T-helper 2 cell (primary cell): ENCODE data around the gene AGMO.
"Not testable (repeated sequence)": the region's sequence is repeated elsewhere in the genome, so short reads cannot be mapped to it uniquely, and the experiment has no call there.

Source experiments
- DNase-seq, 5 experiments: peaks; one replicate each; pipeline versions ENCODE4 v3.0.0 to v3.0.0-alpha.2; 2012 to 2022

The AGMO gene

DNA sequence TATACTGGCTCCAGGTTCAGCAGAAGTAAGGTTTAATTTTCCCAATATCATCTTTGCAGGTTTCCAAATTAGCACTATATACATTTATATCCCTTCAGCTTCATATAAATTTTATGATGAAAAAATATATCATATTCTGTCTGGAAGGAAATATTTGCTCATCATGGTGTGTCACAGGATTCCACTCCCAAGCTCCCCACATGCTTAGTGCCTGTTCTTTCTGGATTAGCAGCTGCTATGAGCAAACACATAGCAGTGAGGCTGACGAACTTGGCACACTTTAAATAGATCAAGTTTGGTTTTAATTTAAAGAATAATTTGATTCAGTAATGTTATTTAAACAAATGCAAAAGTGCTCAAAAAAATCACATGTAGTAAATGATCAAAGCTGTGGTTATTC, 251.9 kb downstream of the AGMO start:
- DNase-seq: no peak

DNA sequence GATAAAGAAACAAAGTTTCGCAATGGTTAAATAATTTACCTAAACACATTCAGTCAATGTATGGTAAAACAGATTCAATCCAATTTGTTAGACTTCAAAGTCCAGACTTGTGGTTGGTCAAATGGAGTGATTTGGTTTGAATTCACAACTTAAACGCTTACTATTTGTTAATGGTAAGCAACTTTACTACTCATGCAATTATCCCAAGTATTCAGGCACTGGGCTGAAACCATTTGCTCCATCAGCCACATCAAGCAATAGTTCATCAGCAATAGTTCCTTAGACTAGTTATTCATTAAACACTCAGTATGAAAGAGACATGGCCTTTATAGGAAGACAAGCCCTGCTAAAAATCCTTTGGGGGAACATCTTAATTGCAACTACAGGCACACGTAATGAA, 253.0 kb downstream of the AGMO start:
- no peak for DNase-seq

DNA sequence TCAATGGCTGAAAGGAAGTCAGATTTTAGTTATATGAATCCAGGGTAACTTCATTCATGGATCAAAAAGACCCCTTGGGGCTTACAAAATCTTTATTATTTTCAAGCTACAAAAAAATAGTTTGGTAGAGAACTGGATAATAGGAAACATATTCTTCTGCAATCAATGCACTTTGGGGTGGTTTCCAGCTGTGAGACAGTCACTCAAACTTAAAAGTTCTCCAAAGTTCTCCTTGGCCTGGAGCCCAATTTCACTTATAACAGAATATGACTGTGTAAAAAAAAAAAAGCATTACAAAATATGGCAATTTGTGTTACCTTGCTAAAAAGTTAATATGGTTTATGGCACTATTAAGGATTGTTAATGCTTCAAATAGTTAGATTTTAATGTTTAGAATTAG, 255.5 kb downstream of the AGMO start:
- no peak for DNase-seq

DNA sequence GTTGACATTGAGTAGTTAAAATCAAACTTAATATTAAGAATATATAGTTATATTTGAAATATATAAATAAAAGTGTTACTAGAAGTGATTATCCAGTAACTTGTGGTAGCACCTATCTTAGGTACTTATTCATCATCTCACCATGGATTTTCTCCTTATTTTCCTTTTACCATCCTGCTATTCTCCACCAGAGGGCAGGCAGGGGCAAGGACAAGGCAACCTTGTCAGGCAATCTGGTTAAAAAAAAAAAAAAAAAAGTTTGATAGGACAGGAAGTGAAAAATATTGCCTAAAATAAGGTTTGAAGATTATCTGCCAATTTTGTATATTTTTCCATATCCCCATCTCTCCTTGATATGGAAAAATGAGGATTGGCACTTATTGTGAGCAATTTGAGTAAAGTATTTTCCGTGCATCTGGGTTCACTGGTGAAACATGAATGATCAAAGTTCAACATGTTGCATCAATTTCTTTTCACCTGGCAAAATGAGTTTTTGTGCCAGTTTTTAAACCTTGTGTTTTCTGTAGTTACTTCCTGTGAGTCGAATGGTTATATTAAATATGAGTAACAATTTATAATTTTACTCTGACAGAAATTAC, 256.7 kb downstream of the AGMO start:
- peak in 1 of 5 experiments; percentile 18 for DNase-seq

DNA sequence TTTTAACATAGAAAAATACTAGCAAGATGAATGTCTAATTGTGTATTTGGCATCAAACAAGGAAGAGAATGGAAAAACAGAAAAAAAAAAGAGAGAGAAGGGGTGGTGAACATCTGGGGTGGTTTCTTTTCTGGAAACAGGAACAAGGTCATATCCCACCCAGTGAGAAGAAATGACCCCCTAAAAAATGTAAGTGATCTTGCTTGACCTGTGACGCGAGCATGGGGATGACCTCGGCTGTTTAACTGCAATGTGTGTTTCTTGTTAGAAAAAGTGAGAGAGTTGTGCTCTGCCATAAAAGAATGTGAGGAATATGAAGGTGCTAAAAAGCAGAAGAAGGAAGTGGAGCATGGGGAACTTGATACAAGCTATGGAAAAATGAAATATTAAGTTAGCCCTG, 258.5 kb downstream of the AGMO start:
- no peak for DNase-seq

DNA sequence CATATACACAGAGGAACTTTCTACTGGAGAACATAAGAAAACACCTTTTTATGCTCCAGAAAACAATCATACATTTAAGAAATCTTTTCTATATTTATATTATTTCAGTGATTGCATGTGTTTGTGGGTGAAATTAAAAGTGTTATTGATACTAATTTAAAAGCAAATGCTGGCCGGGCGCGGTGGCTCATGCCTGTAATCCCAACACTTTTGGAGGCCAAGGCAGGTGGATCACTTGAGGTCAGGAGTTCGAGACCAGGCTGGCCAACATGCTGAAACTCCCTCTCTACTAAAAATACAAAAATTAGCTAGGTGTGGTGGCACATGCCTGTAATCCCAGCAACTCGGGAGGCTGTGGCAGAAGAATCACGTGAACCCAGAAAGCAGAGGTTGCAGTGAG, 260.8 kb downstream of the AGMO start:
- not testable (repeated sequence) for DNase-seq

DNA sequence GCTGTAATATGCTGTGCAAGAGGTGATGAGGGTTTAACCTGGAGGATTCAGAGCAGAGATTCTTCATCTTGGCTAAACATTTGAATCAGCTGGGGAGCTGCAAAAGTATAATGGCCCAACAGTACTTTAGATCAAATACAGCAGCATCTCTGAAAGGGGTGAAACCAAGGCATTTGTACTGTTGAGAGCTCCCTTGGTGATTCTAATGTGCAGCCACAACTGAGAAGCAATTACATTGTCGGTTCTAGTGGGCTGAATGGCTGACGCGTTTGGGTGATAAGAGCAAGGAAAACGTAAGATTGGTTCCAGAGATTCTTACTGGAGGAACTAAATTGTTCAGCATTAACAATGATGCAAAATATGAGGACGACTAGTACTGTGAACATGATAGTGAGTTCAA, 269.7 kb downstream of the AGMO start:
- DNase-seq: no peak

DNA sequence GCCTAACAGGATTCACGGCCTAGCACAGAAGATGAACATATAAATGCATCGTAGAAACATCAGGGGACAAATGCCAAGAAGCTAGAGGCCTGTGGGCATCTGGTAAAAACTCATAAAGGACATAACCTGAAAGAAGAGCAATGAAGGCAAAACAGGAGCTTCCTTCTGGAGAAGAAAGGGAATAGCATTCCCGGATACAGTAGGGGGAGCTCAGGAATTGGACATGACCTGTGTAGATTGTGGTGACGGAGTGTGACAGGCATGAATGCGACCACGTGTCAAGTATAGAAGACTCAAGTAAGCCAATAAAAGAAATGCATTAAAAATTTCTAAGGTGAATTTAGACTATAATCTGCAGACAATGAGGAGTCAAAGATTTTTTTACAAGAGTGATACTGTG, 270.1 kb downstream of the AGMO start:
- no peak for DNase-seq

DNA sequence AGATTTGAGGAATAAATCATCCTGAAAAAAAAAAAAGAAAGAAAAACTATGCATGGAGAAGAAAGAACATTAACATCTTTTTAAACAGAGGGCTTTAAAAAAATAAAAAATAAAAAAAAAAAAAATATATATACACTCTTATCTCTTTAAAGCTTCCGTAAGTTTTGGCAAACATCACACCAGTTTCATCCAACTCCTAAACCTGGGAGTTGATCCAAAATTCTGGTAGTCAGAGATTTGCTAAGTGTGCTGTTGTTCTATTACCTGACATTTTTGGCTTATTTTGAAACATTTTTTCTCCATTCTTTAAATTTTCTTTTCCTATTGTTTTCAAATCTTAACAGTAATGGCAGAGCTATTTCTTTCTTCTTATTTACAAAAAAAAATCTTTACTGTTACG, 273.1 kb downstream of the AGMO start:
- DNase-seq: no peak

DNA sequence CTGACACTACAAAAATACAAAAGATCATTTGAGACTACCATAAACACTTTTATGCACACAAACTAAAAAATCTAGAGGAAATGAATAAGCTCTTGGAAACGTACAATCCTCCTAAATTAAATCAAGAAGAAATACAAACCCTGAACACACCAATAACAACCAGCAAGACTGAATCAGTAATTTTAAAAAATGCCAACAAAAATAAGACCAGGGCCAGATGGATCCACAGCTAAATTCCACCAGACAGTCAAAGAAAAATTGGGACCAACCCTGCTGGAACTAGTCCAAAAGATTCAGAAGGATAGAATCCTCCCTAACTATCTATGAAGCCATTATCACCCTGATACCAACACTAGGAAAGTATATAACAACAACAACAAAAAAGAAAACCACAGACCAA, 277.4 kb downstream of the AGMO start:
- DNase-seq: no peak

DNA sequence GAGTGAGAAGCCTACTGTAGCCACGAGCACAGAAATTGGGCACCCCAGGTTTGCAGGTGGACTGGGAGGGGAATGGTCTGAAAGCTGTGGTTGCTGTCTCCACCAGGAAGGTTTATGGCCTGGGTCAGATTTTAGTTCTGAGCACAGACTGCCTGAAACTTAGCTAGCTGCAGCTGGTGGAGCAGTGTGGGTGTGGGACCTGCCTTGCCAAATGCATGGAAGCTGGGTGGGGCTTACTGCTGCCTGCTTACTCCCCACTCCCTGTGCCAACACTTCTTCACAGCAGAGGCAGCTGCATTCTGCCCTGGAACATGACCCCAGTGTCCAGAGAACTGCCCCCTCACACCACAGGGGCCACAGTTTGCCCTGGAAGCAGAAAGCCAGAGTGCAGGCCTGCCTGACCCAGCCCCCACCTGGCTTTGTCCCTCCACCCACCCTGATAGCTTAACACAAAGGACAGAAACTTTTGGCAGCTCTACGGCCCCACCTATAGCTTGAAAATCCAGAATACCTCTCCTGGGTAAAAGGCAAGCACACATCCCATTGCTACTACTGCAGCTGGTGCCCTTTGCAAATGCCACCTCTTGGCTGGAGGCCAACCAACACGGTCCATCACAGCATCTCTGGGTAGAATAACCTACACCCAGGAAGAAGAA, 281.6 kb downstream of the AGMO start:
- no peak for DNase-seq

DNA sequence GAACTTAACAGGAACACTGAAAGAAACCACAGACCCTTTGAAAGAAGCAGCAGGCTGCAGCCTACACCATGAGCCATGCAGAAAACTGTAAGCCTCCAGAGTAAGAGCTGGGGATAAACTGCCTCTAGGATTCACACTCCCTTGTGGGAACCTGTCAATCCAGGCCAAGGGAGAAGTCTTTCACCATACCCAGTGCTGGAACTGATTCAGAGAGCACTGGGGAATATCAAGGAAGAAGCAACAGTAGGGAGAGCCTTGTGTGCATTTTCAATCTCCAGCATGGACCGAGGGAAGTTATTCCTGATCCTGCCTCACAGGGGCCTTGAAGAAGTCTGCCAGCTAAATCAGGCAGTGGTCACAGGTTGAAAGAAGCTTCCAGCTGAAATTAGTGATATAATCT, 282.2 kb downstream of the AGMO start:
- no peak for DNase-seq

DNA sequence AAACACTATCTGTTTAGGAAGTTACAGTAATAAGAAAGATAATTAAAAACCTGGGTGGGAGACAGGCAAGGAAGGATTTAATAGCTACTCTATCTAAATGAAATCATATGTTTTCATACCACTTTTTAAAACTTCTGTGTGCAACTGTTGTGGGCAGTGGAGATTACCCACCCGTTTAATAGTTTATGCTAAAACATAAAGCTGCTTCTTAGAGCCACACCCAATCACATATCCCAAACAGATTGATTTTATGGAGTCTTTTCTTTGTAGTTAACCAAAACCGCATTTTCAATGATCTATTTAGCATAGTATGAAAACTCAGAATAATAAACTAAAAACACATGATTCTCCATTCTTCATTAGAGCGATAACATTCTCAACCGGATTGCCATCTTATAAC, 304.1 kb downstream of the AGMO start:
- no peak for DNase-seq

DNA sequence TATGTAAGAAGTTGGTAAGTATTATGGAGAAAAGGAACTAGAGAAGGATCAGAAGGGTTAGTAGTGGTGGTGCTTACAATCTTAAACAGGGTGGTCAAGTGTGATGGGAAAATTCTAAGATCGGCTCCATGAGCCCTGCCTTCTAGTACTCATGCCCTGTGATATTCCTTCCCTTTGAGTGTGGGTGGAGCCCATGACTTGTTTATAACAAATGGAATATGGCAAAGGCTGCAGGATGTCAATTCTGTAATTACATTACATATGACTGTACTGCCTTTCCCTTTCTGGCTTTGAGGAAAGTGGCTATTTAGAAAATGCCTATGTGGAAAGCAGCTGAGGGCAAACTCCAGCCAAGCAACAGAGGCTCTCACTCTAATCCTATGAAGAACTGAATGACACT, 309.6 kb downstream of the AGMO start:
- DNase-seq: no peak

DNA sequence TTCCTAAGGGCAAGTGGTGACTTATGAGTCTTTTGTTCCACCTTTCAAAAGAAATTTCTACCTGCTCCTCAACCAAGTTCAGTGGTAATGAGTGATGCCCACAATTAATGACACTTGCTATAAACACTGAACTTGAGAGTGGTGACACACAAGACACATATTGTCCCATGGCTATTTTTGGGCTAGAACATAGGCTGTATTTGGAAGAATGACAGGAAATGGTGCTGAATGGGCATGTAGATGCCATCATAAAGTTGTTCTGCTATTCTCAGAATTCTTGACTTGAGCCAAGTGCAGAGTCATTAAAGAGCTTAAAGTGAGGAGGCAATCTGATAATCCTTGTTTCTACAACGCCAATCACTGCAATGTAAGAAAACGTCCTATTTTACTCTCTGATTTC, 313.3 kb downstream of the AGMO start:
- DNase-seq: no peak

DNA sequence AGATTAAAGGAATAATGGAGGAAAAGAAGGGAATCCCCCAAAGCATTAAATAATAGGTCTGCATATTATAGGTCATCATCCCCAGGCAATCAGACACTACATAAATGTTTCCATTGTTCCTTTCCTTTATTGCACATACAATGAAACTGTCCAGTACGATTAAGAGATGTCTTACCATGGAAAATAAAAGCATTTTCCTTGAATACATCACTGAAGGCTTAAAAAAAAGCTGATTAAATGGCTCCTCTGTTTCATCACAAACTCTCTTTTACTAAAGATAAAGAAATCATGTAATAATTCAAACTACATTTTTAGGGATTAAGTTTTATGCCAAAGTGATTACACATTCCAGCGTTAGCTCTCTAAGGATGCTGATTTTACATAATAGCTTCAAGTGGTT, 316.0 kb downstream of the AGMO start:
- DNase-seq: no peak

DNA sequence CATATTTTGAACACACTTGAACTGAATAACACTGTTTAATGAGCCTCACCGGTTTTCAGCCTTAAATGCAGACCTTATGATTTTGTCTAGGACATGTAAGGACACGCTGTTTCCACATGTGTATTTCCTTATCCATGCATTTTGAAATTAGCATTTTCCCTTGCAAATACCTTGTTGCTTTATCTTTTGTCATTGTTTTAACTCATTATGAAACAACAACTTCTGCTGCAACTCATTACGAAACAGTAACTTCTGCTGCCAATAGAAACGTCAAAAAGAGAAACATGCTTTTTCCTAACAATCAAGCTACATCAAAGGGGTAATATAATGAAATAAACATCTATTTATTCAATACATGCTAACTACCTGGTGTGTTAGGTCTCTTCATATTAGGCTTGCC, 322.0 kb downstream of the AGMO start:
- no peak for DNase-seq

DNA sequence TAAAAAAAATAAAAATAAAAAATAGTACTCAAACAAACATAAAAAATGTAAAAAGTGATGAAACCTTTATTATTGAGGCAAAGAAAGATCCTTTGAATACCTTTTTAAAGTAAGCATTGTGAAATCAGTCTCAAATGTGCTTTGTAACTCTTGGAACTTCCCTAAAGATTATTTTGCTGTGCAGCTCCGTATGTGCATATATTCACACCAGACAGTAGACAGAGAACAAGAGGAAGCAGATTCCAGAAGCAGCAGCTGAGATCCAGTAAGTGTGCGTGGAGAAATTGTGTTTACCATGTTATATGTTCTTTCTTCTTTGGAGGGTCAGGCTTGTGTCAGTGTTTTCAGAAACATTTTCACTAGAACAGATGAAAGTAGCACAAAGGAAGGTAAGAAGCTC, 324.9 kb downstream of the AGMO start:
- DNase-seq: no peak

DNA sequence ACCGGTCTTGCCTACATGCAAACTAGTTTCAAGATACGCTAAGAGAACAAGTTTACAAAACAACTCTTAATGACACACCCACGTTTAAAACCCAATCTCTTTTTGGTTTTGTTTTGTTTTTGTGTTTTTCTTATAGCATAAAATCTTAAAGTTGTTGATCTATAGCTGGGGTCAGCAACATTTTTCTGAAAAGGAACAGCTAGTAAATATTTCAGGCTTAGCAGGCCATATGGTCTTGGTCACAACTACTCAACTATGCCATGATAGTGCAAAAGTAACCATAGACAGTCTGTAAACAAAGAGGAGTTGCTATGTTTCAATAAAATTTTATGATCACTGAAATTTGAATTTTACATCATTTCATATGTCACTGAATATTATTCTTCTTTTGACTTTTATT, 327.4 kb downstream of the AGMO start:
- DNase-seq: no peak

DNA sequence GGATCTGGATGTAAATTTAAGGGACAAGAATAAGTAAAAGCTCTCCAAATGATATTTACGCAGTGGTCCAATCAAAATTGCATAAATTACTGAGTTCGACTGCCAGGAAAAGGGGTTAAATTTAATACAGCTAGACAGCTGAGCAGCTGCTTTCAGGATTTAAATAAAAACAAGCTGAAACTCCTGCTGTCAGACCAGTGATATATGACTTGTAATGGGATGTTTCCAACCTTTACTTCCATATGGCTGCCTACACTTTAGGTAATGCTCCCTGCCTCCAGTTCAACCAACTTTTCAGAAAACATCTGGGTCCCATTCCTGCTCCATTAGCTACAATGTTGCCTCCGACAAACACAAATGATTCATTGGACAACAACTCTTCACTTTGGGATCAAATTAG, 333.0 kb downstream of the AGMO start:
- DNase-seq: no peak

DNA sequence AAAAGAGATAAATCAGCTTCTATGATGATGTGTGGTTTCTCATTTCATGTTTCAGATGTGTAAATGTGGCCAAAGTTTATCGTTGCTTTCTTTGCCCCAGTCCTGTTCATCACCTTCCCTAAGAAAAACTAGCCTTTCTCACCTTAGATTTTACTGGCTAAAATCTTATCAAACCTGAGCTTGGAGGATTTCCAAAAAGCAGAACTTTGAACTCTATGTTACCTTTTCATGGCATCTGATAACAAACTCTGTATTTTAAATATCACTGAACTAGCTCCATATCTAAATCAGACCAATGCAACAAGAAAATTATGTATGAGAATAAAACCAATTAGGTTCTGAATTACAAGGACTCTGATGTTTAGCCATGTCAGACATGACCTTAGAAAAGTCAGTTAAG, 335.8 kb downstream of the AGMO start:
- no peak for DNase-seq

DNA sequence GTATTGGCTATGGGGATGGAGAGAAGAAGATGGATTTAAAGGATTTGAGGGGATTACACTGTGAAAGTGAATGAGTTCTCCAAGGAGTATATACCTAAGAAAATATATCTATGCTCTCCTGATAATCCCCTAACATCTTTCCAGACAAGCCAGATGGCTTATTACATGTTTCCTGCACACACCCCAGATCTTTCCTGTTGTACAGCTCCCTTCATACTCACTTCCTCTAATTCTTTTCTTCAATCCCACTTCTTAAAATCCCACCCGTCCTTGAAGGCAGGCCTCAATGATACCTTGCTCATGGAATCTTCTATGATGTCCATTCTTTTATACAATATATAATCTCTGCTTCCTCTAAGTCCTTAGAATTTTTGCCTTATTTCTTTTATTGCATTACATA, 342.1 kb downstream of the AGMO start:
- no peak for DNase-seq

DNA sequence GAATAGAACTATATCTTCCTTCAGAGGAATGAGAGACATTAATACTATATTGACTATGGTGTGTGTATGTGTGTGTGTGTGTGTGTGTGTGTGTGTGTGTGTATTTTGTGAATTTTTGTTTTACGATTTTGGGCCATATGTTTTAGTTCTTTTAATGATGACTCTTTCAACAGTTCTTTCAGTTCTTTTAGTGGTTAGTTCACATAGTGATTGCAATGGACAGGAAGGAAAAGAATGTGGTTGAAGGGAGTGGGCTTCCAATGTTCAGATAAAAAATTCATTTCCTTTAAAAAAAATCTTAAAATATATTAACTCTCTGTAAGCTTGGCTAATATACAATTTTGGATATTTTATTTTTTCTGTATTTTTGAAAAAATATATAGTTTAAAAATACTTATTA, 343.6 kb downstream of the AGMO start:
- no peak for DNase-seq

DNA sequence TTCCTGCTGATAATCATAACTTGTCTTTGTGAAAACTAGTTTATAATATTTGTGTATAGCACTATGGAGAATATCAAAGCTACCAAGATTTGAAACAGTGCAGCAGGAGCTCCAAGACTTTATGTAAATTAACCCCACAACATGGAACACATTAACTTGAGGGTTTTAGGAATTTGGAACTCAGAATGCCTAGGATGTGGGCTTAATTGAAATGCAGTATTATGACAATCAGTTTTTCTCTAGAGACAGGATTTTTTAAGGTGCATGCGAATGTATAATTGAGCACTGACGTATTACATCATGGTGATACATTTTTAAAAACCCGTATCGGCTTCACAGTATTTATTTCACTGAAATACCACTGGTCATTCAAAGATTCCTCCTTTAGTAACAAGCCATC, 346.2 kb downstream of the AGMO start:
- no peak for DNase-seq

DNA sequence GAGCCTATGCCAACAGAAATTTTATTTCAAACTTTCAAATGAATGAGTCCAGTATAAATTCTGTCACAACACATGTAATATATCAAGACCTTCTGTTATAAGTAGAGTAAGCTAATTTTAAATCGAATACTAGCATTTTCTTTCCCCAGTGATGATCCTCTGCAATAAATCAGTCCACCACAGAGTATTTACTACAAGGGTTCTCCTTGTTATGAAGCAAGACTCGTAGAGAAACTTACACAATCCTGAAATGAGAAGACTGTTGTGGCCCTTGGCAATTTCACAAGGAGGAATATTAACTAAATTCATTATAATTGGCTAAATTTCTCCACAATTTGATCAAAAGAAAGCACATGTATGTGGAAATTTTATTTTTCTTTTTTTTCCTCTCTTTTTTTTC, 346.8 kb downstream of the AGMO start:
- DNase-seq: no peak
